ENCODE data around the gene FUBP3.

The FUBP3 gene

GRCh38 chr9:130660326-130660682, 80.9 kb downstream of the FUBP3 start:
- in situ Hi-C loops (cut with MboI; ENCODE audit: low sequenced_read_pairs, unreplicated experiment) = no loop called here
- TF ChIP-seq, protein P1, sequence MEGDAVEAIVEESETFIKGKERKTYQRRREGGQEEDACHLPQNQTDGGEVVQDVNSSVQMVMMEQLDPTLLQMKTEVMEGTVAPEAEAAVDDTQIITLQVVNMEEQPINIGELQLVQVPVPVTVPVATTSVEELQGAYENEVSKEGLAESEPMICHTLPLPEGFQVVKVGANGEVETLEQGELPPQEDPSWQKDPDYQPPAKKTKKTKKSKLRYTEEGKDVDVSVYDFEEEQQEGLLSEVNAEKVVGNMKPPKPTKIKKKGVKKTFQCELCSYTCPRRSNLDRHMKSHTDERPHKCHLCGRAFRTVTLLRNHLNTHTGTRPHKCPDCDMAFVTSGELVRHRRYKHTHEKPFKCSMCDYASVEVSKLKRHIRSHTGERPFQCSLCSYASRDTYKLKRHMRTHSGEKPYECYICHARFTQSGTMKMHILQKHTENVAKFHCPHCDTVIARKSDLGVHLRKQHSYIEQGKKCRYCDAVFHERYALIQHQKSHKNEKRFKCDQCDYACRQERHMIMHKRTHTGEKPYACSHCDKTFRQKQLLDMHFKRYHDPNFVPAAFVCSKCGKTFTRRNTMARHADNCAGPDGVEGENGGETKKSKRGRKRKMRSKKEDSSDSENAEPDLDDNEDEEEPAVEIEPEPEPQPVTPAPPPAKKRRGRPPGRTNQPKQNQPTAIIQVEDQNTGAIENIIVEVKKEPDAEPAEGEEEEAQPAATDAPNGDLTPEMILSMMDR (IDR thresholded peaks at IDR 0.05; ENCODE audit: borderline replicate concordance, control extremely low read depth, extremely low read depth, insufficient read depth, missing control alignments) = no peak

GRCh38 chr9:130660683-130661450, 81.5 kb downstream of the FUBP3 start:
- in situ Hi-C loops (cut with MboI; ENCODE audit: low sequenced_read_pairs, unreplicated experiment) = no loop called here
- no peak for DNase-seq (ENCODE audit: low spot score)
- TF ChIP-seq, protein P1 (IDR thresholded peaks at IDR 0.05; ENCODE audit: borderline replicate concordance, control extremely low read depth, extremely low read depth, insufficient read depth, missing control alignments) = no peak

More at GRCh38 chr9:130660326-130660682, 80.9 kb downstream of the FUBP3 start:
- no peak for DNase-seq (ENCODE audit: low spot score)

- in situ Hi-C loops (cut with MboI; ENCODE audit: low sequenced_read_pairs, unreplicated experiment) = no loop called here
- TF ChIP-seq, protein P1 (IDR thresholded peaks at IDR 0.05; ENCODE audit: borderline replicate concordance, control extremely low read depth, extremely low read depth, insufficient read depth, missing control alignments) = no peak
- DNase-seq (ENCODE audit: low spot score) = no peak
These were observed 82.2 kb downstream of the FUBP3 start for GRCh38 chr9:130661451-130662098.

- in situ Hi-C loops (cut with MboI; ENCODE audit: low sequenced_read_pairs, unreplicated experiment) = no loop called here
- TF ChIP-seq, protein P1 (IDR thresholded peaks at IDR 0.05; ENCODE audit: borderline replicate concordance, control extremely low read depth, extremely low read depth, insufficient read depth, missing control alignments) = no peak
- no peak for DNase-seq (ENCODE audit: low spot score)
These were observed 83.0 kb downstream of the FUBP3 start for GRCh38 chr9:130662099-130662969.

- in situ Hi-C loops (cut with MboI; ENCODE audit: low sequenced_read_pairs, unreplicated experiment) = no loop called here
- DNase-seq (ENCODE audit: low spot score) = no peak
- TF ChIP-seq, protein P1 (IDR thresholded peaks at IDR 0.05; ENCODE audit: borderline replicate concordance, control extremely low read depth, extremely low read depth, insufficient read depth, missing control alignments) = no peak
These were observed 83.5 kb downstream of the FUBP3 start for GRCh38 chr9:130662970-130663257.

- in situ Hi-C loops (cut with MboI; ENCODE audit: low sequenced_read_pairs, unreplicated experiment) = no loop called here
- TF ChIP-seq, protein P1 (IDR thresholded peaks at IDR 0.05; ENCODE audit: borderline replicate concordance, control extremely low read depth, extremely low read depth, insufficient read depth, missing control alignments) = no peak
- DNase-seq (ENCODE audit: low spot score) = no peak
These were observed 84.0 kb downstream of the FUBP3 start for GRCh38 chr9:130663258-130663976.

Data from GM13976 (cell line).